CD1c-positive myeloid dendritic cell (primary cell): ENCODE measurements around the gene OR2T4.

ENCODE experiments used
- DNase-seq: peaks from one replicate; pipeline ENCODE4 v3.0.0-alpha.2; 2016; ENCODE audit errors: extremely low spot score

The OR2T4 gene

GRCh38 chr1:248361121-248361715, at the start of gene OR2T4:
Gene OR2T4, plus strand, starts transcription at chr1:248361665. Its CDS starts 0 bp downstream, at chr1:248361665.
- DNase-seq, result no peak

- no peak for DNase-seq
Observed at GRCh38 chr1:248316796-248317195, 44.7 kb upstream of the OR2T4 start.

GRCh38 chr1:248324468-248324867, 37.0 kb upstream of the OR2T4 start, which contains the start of gene OR2M7:
Gene OR2M7, minus strand, starts transcription at chr1:248324568. Its CDS starts 0 bp downstream, at chr1:248324568.
- no peak for DNase-seq

- DNase-seq, result no peak
Observed at GRCh38 chr1:248343451-248343850, 18.0 kb upstream of the OR2T4 start.

- no peak for DNase-seq
Observed at GRCh38 chr1:248348475-248348874, 13.0 kb upstream of the OR2T4 start, which contains the start of gene OR14C36. Gene OR14C36, plus strand, starts transcription at chr1:248348775. Its CDS starts 0 bp downstream, at chr1:248348775.

DNA sequence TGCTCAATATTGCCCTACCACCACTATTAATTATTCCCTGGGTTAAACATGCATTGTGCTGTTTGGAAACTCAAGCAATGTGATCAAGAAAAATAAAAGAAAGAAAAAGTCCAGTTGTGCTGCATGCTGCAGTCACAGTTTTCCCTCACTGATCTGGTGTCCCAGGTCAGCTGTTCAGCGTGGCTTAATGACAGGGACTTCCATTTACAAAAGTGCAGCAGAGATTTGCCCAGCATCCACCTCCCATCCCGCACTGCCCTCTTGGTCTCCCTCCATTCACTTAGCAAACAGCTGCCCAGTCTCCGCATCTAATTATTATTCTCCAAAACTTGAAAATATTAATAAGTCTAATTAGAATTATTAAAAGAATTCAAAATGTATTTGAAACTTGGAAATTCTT, 2.0 kb upstream of the OR2T4 start:
- DNase-seq, result no peak

DNA sequence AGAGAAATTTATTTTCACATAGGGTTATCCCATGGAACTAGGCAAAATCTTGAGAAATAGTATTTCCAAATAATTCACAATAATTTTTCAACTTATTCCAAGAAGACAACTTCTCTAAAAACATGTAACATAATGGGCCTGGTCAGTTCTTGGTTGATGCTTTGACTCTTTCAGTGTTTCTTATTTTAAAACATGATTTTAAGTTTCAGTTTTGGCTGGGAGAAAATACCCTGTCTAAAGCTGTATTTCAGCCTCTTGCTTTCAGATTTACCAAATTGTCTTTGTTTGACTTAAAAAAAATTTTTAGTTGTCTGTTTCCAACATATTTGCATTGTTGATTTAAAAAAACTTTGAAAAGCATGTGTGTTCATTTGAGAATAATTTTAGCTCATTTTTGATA, 5.1 kb downstream of the OR2T4 start:
- DNase-seq, result no peak

GRCh38 chr1:248372394-248372793, 10.9 kb downstream of the OR2T4 start:
- DNase-seq, result no peak

- no peak for DNase-seq
Observed at GRCh38 chr1:248373761-248374160, 12.3 kb downstream of the OR2T4 start.

GRCh38 chr1:248375446-248375845, 14.0 kb downstream of the OR2T4 start, which contains the start of gene OR2T6:
Gene OR2T6, plus strand, starts transcription at chr1:248375746. Its CDS starts 11,863 bp downstream, at chr1:248387609.
- no peak for DNase-seq

- DNase-seq, result no peak
Observed at GRCh38 chr1:248376916-248377315, 15.5 kb downstream of the OR2T4 start.

DNA sequence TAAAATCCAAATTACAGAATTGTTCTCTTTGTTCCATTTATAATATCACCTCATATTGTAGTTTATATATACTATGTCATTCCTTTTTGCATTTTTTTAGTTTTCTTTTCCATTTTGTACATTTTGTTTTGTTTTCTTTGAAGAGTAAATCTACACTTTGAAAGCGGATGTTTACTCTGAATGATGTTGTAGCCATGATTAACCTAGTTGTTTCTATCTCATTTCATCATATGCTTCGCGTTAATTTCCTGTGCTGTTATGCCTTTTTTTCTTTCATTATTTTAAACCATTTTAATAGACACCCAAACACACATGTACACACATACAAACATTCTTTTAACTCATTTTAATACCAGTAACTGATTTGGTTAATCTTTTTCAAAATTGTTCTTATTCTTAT, 19.4 kb downstream of the OR2T4 start:
- DNase-seq, result no peak

DNA sequence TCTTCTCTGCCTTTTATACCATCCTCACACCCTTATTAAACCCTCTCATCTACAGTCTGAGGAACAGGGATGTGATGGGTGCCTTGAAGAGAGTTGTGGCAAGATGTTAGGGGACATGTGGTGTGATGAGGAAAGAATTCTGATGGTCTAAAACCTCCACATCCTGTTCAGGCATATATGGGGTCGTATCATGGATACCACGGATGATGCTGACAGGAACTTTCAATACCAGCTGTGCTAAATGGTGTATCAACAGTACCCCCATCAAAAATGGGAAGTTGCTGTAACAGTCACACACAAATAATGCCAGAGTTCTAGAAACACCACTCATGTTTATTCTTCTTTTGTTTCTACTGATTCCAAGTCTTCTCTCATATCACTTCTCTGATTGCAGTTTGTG, 27.0 kb downstream of the OR2T4 start:
- DNase-seq, result no peak

DNA sequence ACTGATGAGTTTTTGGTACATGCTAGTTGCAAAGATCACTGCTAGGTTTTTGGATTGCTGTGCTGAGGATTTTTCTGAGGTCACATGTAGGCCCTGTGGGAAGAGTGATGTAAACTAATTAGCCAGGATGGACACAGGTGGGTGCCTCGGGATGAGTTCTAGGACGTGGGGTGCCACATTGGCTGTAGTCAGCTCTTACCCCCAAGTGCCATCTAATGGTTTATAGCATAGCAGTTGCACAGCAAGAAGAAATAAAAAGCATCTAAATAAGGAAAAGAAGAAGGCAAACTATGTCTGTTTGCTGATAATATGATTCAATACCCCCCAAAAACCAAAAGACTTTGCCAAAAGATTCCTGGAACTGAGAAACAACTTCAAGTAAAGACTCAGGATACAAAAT, 31.6 kb downstream of the OR2T4 start:
- no peak for DNase-seq

GRCh38 chr1:248402748-248403147, 41.3 kb downstream of the OR2T4 start, which contains the start of gene OR2T1:
Gene OR2T1, plus strand, starts transcription at chr1:248403048. Its CDS starts 3,100 bp downstream, at chr1:248406148.
- DNase-seq, result no peak

DNA sequence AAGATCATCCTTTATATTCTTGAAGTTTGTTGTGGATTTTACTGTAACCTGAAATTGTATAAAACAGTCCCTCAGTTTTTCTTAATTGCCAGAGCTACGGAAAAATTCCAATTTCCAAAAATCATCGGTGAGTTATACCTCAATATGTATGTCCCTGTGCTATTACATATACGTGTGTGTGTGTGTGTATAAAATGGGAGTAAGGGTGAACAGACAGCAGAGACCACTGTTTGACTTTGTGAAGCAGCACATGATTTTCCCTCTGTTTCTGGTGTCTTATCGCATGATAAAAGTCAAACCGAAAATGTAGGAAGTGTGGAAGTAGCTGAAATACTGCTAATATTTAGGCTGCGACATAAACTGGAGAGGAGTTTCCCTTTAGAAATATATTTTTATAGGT, 42.6 kb downstream of the OR2T4 start:
- no peak for DNase-seq

- DNase-seq, result no peak
Observed at GRCh38 chr1:248406721-248407692, 45.5 kb downstream of the OR2T4 start.
